ENCODE data around the gene CHST12. TPM values are rescaled to one million over a fixed set of nuclear protein-coding genes. Genes with fewer than 3 reads are reported as not detected.

CHST12 gene
- 25.4 TPM in 2 replicates for total RNA-seq
- total RNA-seq (2013): 6.1 TPM
- 19.4 and 27.1 TPM in 2 replicates for polyA plus RNA-seq
- polyA minus RNA-seq: 14.9 and 25.8 TPM in 2 replicates

GRCh38 chr7:2403014-2403717, at the start of gene CHST12:
Gene CHST12, plus strand, starts transcription at chr7:2403611. Its CDS starts 29,029 bp downstream, at chr7:2432640.
- intact Hi-C loops (cut with micrococcal nuclease): loop anchor here (1.0 to 5.0 kb wide), 5 partner anchors 49 to 229 kb away; partner anchors contain the start of genes EIF3B, IQCE, SNX8 and TTYH3
- H3K4me3 Mint-ChIP-seq: peak within 1 kb of the TSS; percentile 88
- Histone ChIP-seq H3K9me3 (ENCODE audit: control extremely low read depth in 1 of 3, control insufficient read depth in 2 of 3, insufficient read depth in 1 of 3, low read length in 2 of 3) (peaks cover 0 to 3% (median 0%) of the 10 kb centered on the region in 3 donors), H2AFZ (ENCODE audit: insufficient read depth, low read depth, low read length, poor library complexity, severe bottlenecking) (peak within 1 kb of the TSS; percentile 82), H4K20me1 (ENCODE audit: control insufficient read depth, insufficient read depth, low read length, poor library complexity, severe bottlenecking) (no peaks in the 10 kb centered on the region), H3K9ac (ENCODE audit: low read length) (peak within 1 kb of the TSS; percentile 84), H3K27ac (ENCODE audit: low read length in 2 of 2) (peak within 1 kb of the TSS; percentile 27 to 72), H3K4me3 (ENCODE audit: control extremely low read depth in 1 of 5, extremely low read depth in 1 of 5, insufficient read depth in 1 of 5, low read depth in 2 of 5, low read length in 4 of 5) (peak within 1 kb of the TSS; percentile 50 to 83 (median 77)), H3K36me3 (replicated peaks in 1 of 2; ENCODE audit: control extremely low read depth in 1 of 2, control insufficient read depth in 1 of 2, extremely low read depth in 1 of 2, insufficient read depth in 2 of 2, low read length in 1 of 2) (no peaks in the 10 kb centered on the region), H3K27me3 (replicated peaks in 1 of 4; ENCODE audit: control extremely low read depth in 1 of 4, control insufficient read depth in 3 of 4, insufficient read depth in 4 of 4, low read length in 3 of 4) (no peaks in the 10 kb centered on the region), H3K79me2 (ENCODE audit: control insufficient read depth, insufficient read depth, low read length) (peaks cover 10% of the 10 kb centered on the region), H3K4me1 (ENCODE audit: control insufficient read depth in 2 of 2, insufficient read depth in 2 of 2, low read length in 2 of 2) (peaks cover 33 to 55% of the 10 kb centered on the region in 2 donors), H3K4me2 (replicated peaks; ENCODE audit: low read depth, low read length, poor library complexity, severe bottlenecking) (peak within 1 kb of the TSS; percentile 99)
- no peak for TF ChIP-seq CTCF (IDR thresholded peaks at IDR 0.05)
- no peak for TF ChIP-seq EZH2 (IDR thresholded peaks at IDR 0.05; ENCODE audit: borderline replicate concordance, insufficient read depth, low read depth, low read length, poor library complexity, severe bottlenecking)
- CTCF ChIA-PET: no interaction called here
- no peaks in the 10 kb centered on the region for H3K27me3 Mint-ChIP-seq
- 1% methylated on average over 89 of the region's 89 CpGs for WGBS (ENCODE audit: insufficient coverage)
- peak within 1 kb of the TSS; percentile 86 for H3K27ac Mint-ChIP-seq
- POLR2A ChIA-PET: interaction anchor here (1.0 to 1.3 kb wide), 2 partner anchors 11 to 108 kb away, joined by 3 to 7 read pairs; no protein-coding TSS in a partner anchor
- ATAC-seq (ENCODE audit: low read depth) (peak; percentile 78), DNase-seq (peak; percentile 98)
- H3K4me1 Mint-ChIP-seq: peaks cover 46% of the 10 kb centered on the region
- no peaks in the 10 kb centered on the region for H3K9me3 Mint-ChIP-seq (ENCODE audit: insufficient read depth)

GRCh38 chr7:2353936-2354185, 49.5 kb upstream of the CHST12 start:
- peaks cover 24% of the 10 kb centered on the region for H3K4me1 Mint-ChIP-seq
- ATAC-seq (ENCODE audit: low read depth): peak; percentile 68
- peak overlapping the region; percentile 94 for H3K4me3 Mint-ChIP-seq
- H3K4me2 ChIP-seq (replicated peaks; ENCODE audit: low read depth, low read length, poor library complexity, severe bottlenecking): peak overlapping the region; percentile 98
- H2AFZ ChIP-seq (ENCODE audit: insufficient read depth, low read depth, low read length, poor library complexity, severe bottlenecking): peak overlapping the region; percentile 99
- H3K9me3 ChIP-seq (ENCODE audit: control extremely low read depth in 1 of 3, control insufficient read depth in 2 of 3, insufficient read depth in 1 of 3, low read length in 2 of 3): no peaks in the 10 kb centered on the region
- H3K4me1 ChIP-seq (ENCODE audit: control insufficient read depth in 2 of 2, insufficient read depth in 2 of 2, low read length in 2 of 2): peaks cover 21 to 27% of the 10 kb centered on the region in 2 donors
- H3K4me3 ChIP-seq (ENCODE audit: control extremely low read depth in 1 of 5, extremely low read depth in 1 of 5, insufficient read depth in 1 of 5, low read depth in 2 of 5, low read length in 4 of 5): peak overlapping the region; percentile 72 to 97 (median 89)
- WGBS (ENCODE audit: insufficient coverage): 0% methylated on average over 26 of the region's 26 CpGs
- peak overlapping the region; percentile 100 for H3K27ac Mint-ChIP-seq
- H3K27me3 Mint-ChIP-seq: no peaks in the 10 kb centered on the region
- TF ChIP-seq EZH2 (IDR thresholded peaks at IDR 0.05; ENCODE audit: borderline replicate concordance, insufficient read depth, low read depth, low read length, poor library complexity, severe bottlenecking): no peak
- H3K27me3 ChIP-seq (replicated peaks in 1 of 4; ENCODE audit: control extremely low read depth in 1 of 4, control insufficient read depth in 3 of 4, insufficient read depth in 4 of 4, low read length in 3 of 4): no peaks in the 10 kb centered on the region
- peaks cover 1 to 10% of the 10 kb centered on the region in 2 experiments for H3K36me3 ChIP-seq (replicated peaks in 1 of 2; ENCODE audit: control extremely low read depth in 1 of 2, control insufficient read depth in 1 of 2, extremely low read depth in 1 of 2, insufficient read depth in 2 of 2, low read length in 1 of 2)
- H3K27ac ChIP-seq (ENCODE audit: low read length in 2 of 2): peak overlapping the region; percentile 98 to 100
- no peaks in the 10 kb centered on the region for H3K9me3 Mint-ChIP-seq (ENCODE audit: insufficient read depth)
- ChIA-PET CTCF (interaction anchor here (1.0 to 2.1 kb wide), 5 partner anchors 105 to 159 kb away, joined by 3 to 10 read pairs (median 3); no protein-coding TSS in a partner anchor), POLR2A (interaction anchor here (0.6 to 1.5 kb wide), 8 partner anchors 40 to 282 kb away, joined by 3 to 8 read pairs (median 4); partner anchors contain the start of gene SNX8)
- intact Hi-C loops (cut with micrococcal nuclease): loop anchor here (1.0 to 2.0 kb wide), 5 partner anchors 40 to 335 kb away; partner anchors contain the start of genes CHST12 and SNX8
- H3K79me2 ChIP-seq (ENCODE audit: control insufficient read depth, insufficient read depth, low read length): peaks cover 51% of the 10 kb centered on the region
- peak overlapping the region; percentile 98 for H3K9ac ChIP-seq (ENCODE audit: low read length)
- H4K20me1 ChIP-seq (ENCODE audit: control insufficient read depth, insufficient read depth, low read length, poor library complexity, severe bottlenecking): peaks cover 39% of the 10 kb centered on the region
- no peak for DNase-seq
